Amygdala (tissue), 56 donors: ENCODE measurements around the gene NFKBIL1.
"Not testable (repeated sequence)": the region's sequence is repeated elsewhere in the genome, so short reads cannot be mapped to it uniquely, and the experiment has no call there.

Experiments
- DNase-seq, 56 donors: peaks; one replicate each; lab custom pipeline; 2025; lab: John Stamatoyannopoulos, UW

The NFKBIL1 gene

DNA sequence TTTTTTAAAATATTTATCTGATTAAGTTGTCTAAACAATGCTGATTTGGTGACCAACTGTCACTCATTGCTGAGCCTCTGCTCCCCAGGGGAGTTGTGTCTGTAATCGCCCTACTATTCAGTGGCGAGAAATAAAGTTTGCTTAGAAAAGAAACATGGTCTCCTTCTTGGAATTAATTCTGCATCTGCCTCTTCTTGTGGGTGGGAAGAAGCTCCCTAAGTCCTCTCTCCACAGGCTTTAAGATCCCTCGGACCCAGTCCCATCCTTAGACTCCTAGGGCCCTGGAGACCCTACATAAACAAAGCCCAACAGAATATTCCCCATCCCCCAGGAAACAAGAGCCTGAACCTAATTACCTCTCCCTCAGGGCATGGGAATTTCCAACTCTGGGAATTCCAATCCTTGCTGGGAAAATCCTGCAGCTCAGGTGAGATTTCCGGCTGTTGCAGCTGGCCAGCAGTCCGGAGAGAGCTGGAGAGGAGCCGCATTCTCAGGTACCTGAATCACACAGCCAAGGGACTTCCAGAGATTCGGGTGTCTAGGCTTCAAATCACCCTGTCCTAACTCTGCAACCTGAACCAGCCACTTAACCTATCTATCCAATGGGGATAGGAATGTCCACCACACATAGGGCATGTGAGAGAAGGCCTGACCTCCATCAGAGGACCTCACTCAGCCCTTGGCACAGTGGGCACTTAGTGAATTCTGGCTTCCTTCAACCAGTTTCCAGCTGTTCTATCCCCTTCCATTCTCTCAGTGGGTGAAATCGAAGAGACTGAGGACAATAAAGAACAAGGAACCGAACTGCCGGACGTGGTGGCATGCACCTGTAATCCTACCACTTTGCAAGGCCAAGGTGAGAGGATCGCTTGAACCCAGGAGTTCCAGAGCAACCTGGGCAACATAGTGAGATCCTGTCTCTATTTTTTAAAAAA lies 31.0 kb downstream of the NFKBIL1 start:
- DNase-seq, result no peak

DNA sequence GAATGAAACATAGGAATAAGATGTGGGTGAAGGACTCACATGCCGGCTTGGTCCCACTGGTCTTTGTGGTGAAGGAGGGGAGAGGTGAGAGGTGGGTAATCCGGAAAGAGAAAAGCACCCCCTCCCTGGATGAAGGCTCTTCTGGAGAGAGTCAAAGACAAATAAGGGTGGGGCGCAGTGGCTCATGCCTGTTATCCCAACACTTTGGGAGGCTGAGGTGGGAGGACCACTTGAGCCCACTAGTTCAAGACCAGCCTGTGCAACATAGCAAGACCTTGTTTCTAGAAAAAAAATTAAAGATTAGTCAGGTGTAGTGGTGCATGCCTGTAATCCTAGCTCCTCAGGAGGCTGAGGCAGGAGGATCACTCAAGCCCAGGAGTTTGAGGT lies 31.7 kb downstream of the NFKBIL1 start:
- DNase-seq, result no peak

DNA sequence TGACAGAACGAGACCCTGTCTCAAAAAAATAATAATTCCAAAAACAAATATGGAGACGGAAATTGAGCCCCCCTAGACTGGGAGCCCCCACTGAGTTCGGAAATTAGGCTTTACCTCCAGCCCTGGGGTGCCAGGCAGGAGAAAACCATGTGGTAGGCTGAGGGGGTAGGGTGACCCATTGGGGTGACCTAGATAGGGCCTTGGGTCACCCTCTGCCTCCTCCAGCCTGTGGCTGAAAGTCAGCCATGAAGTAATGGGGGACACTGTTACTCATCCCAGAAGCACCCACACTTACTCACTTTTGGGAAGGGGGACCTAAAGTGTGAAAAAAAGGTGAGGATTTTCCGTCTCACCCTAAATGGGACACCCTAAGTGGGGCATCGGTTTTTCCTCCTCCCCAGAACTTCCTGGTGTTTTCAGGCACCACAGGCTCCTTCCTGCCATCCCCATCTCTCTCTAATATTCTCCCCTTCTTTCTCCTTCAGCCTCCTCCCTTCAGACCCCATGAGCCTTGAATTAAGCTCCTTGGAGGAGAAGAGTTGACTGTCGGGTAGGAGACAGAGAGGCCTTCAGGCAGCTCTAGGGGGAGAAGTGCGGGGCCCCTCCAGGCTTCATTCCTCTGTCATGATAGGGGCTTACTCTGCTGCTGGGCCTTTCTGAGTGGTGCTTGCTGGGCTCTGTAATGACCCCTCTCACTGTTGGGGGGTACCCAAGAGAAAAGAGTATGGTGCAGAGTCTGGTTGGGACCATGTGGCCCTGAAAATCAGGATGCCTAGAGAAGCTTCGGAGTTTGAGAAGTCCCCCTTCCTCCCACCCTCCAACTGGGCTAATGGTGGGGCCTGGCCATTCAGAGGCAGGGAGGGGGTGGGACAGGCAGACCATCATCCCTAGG lies 32.4 kb downstream of the NFKBIL1 start:
- DNase-seq, result no peak

DNA sequence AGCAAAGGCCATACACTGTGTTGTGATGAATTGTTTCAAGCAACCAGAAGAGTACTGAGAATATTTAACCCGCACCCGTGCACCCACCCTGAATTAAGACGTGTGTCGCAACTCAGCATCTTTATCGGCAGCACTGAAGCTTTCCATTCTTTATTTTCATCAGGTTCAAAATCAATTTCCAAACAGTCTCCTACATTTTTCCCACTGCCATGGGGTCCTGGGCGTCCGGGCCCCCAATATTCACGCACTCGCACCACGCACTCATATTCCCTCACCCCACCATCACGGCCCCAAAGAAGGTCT lies 33.0 kb downstream of the NFKBIL1 start:
- DNase-seq, result no peak

DNA sequence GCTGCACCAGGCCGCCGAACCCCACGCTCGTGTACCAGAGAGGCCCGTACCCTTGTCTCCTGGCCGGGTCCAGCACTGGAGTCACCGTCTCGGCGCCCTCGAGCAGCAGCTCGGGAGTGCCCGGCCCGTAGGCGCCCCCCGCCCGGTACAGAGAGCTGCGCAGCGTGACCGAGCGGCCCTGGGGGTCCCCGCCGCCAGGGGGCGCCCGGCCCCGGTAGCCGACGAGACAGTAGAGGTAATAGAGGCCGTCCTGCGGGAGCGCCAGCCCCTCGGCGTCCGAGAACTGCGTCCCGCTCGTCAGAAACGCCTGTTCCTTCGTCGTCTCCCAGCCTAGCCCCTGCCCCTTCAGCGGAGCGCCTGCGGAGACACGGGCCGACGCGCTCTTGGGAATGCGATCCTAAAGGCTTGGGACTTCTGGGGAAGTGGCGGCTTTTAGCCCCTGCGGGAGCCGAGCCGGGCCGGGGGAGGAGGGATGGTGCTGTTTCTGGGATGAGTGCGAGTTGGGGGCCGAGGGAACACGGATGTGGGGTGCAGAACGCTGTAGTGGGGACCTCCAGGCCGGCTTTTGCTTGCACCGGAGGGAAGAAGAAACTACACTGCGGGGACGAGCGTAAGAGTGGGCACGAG lies 33.5 kb downstream of the NFKBIL1 start:
- DNase-seq, result peak in 55 of 56 donors; percentile 18 to 91 (median 64)

DNA sequence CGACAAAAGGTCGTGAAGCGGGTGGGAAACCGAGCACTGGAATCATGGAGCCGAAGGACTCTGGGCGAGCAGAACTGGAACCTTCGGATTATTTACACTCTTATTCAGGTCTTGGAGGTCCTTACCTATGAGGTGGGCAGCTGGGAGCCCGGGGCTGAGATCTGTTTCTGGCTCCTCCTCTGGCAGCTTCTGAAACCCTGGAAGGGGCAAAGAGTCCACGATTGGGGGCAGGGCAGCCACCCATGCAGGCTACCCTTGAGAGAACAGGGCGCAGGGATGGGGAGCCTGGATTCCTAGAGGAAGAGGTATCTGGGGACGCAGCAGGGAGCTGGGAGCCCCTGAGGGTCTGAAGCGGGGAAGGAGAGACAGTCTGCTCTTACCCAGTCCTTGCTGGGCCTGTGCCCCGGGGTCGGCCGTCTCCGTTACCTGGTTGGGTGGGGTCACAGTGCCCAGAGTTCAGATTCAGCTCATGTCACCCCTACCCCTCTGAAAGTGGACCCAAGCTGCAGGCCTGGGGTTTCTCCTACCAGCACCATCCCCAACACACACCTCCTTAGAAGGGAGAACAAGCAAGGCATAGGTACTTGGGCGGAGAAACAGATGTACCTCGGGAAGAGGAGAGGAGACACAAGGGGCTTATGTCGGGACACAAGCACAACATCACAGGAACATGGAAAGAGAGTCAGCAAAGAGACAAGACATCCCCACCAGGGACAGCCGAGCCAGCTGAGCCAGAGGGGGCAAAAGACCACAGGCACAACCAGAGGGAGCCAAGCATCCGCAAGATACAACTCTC lies 34.2 kb downstream of the NFKBIL1 start:
- peak in 6 of 56 donors; percentile 16 to 32 (median 25) for DNase-seq

DNA sequence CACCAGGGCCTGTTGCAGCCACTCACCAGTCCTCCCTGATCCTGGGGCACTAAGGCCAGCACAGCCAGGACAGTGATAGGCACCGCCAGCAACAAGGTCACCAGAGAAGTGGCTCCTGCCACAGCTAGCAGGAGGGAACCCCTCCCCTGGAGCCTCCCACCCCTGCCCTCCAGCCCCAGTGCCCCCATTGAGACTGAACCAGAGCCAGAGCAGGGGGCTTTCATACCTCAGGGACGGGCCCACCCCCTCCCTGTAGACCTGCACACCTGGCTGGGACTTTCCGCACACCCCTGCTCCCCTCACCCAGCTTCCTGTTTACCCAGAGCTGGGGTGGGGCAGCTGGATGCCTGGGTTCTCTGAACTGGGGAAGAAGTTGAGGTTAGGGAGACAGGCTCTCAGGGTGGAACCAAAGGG lies 34.8 kb downstream of the NFKBIL1 start, which contains the start of gene LTB:
LTB (minus strand) TSS at position 195 of the 414 bp plus-strand sequence; CDS start at position 188, 7 bp downstream.
- peak in 1 of 56 donors; percentile 4 for DNase-seq

DNA sequence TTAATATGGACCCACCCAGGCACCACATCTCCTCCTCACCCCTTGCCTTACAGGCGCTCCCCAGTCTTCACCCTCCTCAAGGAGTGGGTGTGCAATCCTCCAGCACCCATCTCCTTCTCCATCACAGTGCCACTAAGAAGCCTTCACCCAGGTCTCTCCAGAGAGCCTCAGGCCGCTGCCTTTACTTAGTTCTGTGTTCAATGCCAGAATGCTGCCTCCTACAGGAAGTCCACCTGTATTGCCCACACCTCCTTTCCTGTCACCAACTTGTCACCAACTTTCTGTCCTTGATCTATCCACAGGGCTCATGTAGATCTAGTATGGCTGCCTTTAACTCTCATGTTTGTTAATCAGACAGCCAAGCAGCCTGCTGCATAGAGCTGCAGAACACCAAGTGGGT lies 38.1 kb downstream of the NFKBIL1 start:
- DNase-seq, result no peak

DNA sequence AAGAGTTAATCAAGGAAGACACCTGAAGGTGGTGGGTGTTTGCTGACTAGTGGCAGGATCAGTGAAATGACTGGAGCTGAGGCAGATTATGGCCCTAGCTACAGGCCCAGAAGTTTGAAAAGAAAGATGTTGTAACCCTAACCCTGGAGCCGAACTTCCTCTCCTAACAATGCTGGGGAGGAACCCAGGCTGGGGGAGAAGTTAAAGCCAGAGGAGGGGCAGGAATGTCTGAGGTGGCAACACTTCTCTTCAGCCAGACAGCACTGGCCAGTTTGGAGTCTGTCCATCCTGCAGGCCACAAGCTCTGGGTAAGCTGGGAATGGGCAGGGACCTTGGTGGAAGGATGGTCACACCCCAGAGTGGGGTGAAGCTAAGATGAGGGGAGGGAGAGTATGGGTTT lies 38.6 kb downstream of the NFKBIL1 start, which contains the start of gene LST1:
LST1 (plus strand) TSS at position 270 of the 400 bp plus-strand sequence. CDS start 1,023 bp downstream, outside the sequence.
- peak in 5 of 56 donors; percentile 2 to 20 (median 14) for DNase-seq

DNA sequence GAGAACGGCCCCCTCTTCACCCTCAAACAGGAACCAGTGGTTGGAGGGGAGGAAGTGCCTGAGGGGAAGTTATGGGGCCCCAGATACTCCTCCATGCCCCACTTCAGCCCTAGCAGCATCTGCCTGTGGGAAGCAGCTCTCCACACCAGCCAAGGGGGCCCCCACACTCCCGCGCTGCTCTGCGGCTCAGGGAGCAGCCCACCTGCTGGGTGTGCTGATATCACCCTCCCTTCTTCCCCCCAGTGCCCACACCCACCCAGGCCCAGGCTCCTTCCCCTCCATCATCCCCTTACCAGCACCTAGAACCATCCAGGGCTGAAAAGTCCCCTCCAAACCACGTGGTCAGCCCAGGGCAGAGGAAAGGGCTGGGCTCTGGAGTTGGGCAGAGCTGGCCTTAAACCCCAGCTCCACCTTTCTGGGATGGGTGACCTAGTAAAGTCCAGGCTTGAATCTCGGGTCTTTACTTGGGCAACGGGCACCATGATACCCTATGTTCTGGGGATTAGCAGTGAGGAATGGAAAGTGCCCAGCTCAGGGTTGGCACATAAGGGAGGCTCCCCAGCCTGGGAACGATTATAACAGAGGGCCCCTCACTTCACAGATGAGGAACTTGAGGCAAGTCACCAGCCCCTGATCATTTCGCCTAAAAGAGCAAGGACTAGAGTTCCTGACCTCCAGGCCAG lies 39.3 kb downstream of the NFKBIL1 start:
- peak in 14 of 56 donors; percentile 3 to 45 (median 26) for DNase-seq

DNA sequence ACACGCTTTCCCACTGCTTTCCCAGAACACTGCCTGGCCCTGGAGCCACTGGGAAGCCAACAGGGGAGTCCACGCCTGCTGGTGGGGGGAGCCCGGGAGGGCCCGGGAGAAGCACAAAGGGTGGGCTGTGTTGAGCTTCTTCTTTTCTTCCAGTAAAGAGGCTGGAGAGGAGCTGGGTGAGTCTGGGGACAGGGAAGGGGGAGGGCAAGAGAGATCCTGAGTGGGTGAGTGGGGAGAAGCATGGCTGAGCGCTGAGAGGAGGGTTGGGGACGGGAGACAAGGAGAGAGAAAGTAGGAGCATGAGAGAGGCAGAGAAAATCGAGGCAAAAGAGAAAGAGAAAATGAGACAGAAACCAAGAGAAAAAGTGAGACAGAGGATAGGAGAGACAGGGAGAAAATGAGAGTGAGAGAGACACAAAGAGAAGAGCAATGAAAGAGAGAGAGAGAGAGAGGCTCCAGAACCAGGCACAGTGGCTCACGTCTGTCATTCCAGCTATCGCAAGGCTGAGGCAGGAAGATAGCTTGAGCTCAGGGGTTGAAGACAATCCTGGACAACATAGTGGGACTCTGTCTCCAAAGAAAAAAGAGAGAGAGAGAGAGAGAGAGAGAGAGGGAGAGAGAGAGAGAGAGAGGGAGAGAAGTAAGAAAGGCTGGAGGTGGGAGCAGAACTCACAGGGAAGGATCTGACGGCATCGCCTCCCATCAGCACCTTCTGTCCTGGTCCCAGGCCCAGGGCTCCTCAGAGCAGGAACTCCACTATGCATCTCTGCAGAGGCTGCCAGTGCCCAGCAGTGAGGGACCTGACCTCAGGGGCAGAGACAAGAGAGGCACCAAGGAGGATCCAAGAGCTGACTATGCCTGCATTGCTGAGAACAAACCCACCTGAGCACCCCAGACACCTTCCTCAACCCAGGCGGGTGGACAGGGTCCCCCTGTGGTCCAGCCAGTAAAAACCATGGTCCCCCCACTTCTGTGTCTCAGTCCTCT lies 40.7 kb downstream of the NFKBIL1 start:
- no peak for DNase-seq

DNA sequence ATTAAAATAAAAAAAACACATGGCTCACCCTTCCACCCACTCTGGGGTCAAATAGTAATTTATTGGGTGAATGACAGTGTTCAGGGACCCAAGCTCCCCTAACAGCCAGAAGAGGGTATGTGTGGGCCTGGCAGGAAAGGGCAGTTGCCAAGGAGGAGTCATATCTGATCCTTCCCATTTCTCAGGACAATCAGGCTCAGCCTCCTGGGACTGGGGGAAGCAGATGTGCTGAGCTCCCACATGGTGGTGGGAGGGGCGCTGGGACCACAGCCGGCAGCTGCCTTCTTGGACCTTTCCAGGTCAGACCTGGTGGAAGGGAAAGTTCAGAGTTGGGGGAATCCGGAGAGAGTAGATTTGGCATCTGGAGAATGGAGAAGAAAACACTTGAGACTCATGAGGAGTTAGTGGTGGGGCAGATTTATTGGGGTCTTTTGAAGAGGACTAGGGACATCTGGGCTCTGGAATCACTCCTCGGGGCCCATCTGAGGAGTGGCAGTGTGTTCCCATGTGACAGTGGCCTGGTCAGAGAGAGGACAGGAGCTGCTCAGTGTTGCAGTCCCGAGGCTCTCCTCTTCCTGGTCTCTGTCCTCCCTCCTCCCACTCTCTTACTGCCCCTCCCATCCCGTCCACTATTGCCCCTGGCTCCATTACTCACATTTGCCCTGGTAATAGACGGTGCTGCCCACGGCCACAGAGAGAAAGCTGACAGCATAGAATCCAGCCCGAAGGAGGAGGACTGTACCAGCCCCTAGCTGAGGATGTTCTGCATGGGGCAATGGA lies 41.7 kb downstream of the NFKBIL1 start:
- DNase-seq, result no peak

DNA sequence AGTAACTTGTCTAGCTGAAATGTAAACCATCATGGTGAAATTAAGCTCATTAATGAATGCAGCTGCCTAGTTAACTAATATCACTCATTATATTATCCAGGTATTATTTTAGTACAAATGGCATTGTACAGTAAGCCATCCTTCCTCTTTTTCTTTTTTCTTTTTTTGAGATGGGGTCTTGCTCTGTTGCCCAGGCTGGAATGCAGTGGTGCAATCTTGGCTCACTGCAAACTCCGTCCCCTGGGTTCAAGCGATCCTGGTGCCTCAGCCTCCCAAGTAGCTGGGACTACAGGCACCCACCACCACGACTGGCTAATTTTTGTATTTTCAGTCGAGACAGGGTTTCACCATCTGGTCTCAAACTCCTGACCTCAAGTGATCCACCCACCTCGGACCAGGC lies 43.3 kb downstream of the NFKBIL1 start:
- DNase-seq, result not testable (repeated sequence)

DNA sequence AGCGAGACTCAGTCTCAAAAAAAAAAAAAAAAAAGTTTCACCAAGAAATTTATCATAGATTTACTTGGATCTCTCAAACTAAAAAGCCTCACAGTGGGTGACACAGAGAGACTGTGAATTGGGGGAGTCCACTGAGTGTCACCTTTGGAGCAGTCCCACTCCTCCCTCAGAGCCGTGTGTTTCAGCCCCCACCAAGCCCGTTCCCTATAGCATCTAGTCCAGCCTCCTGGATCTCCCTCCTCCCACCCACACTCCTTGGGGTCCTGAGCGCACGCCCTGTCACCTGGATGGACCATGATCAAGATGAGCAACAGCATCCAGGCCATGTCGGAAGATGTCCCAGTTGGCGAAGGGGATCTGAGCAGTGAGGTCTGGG lies 45.0 kb downstream of the NFKBIL1 start:
- DNase-seq, result no peak

DNA sequence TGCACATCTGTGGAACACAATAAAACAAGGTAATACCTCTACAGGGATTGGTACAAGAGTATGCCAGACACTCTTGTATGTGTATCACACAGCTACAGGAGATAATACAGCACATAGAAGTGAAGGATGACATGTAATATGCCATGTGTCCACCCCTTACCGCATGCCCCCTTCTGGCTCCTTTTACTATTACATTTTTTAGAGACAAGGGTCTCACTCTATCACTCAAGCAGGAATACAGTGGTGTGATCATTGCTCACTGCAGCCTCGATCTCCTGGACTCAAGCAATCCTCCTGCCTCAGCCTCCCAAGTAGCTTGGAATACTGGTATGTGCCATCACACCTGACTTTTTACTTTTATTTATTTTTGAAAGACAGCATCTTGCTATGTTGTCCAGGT lies 49.6 kb downstream of the NFKBIL1 start:
- DNase-seq, result no peak

DNA sequence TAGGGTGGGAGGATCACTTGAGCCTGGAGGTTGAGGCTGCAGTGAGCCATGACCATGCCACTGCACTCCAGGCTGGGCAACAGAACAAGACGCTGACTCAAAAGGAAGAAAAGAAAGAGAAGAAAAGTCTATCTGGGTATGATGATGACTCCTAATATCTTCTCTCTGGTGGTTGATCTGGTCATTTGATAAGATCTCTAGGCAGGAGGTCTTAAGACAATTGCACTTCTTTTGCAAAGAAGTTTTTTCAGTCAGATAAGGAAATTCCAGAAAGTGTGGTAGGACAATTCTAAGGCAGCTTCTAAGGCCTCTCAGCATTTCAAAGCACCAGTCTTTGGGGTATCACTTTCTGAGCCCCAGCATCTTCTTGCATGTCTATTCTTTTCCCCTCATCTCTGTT lies 59.9 kb downstream of the NFKBIL1 start:
- DNase-seq, result no peak
